GM18951 (cell line): ENCODE results near the gene UNC5CL.

Experiments used
- POLR2A ChIP-seq: IDR thresholded peaks from 4 replicates; pipeline ENCODE4 v1.6.1; 2011; ENCODE audit warnings: mild to moderate bottlenecking; ENCODE audit not compliant: insufficient read length, insufficient read depth; ENCODE audit errors: extremely low read depth
- in situ Hi-C: fragments of 300-500 bp; cut with MboI; formaldehyde crosslinking; loops from one replicate; pipeline ENCODE4 v1.12.0; 2022; ENCODE audit warnings: low sequenced_read_pairs, mixed read lengths, inconsistent platforms; ENCODE audit not compliant: unreplicated experiment

The UNC5CL gene

GRCh38 chr6:41053041-41053440 is 14.0 kb upstream of the UNC5CL start, which contains the start of gene APOBEC2:
TSS of gene APOBEC2 (plus strand) at chr6:41053202. CDS start at chr6:41053348, 146 bp downstream.
- TF ChIP-seq POLR2A: no peak
- in situ Hi-C loops: no loop called here

GRCh38 chr6:41051873-41052272 is 12.9 kb upstream of the UNC5CL start:
- no peak for TF ChIP-seq POLR2A
- in situ Hi-C loops: no loop called here

- in situ Hi-C loops: no loop called here
- TF ChIP-seq POLR2A: no peak
Observed at GRCh38 chr6:41050536-41050935, 11.5 kb upstream of the UNC5CL start.

GRCh38 chr6:41049955-41050354 is 10.9 kb upstream of the UNC5CL start:
- TF ChIP-seq POLR2A: no peak
- in situ Hi-C loops: no loop called here

- in situ Hi-C loops: no loop called here
- TF ChIP-seq POLR2A: no peak
Observed at GRCh38 chr6:41049521-41049920, 10.5 kb upstream of the UNC5CL start.

- TF ChIP-seq POLR2A: no peak
- in situ Hi-C loops: no loop called here
Observed at GRCh38 chr6:41047745-41048732, 9.0 kb upstream of the UNC5CL start.

- TF ChIP-seq POLR2A: no peak
- in situ Hi-C loops: no loop called here
Observed at GRCh38 chr6:41047306-41047705, 8.3 kb upstream of the UNC5CL start.

- in situ Hi-C loops: no loop called here
- TF ChIP-seq POLR2A: no peak
Observed at GRCh38 chr6:41046084-41046483, 7.1 kb upstream of the UNC5CL start.

- in situ Hi-C loops: no loop called here
Observed at GRCh38 chr6:41045664-41046063, 6.6 kb upstream of the UNC5CL start.

GRCh38 chr6:41043151-41043550 is 4.1 kb upstream of the UNC5CL start:
- in situ Hi-C loops: no loop called here

More at GRCh38 chr6:41045664-41046063, 6.6 kb upstream of the UNC5CL start:
- no peak for TF ChIP-seq POLR2A

GRCh38 chr6:41042226-41043055 is 3.4 kb upstream of the UNC5CL start, which contains the start of gene TSPO2:
TSS of gene TSPO2 (plus strand) at chr6:41042467. CDS start at chr6:41042986, 519 bp downstream.
- no peak for TF ChIP-seq POLR2A
- in situ Hi-C loops: no loop called here

More at GRCh38 chr6:41043151-41043550, 4.1 kb upstream of the UNC5CL start:
- TF ChIP-seq POLR2A: no peak

GRCh38 chr6:41040940-41041536 is 2.0 kb upstream of the UNC5CL start:
- TF ChIP-seq POLR2A: no peak
- in situ Hi-C loops: no loop called here
